UCSD-AML1 (cell line): ENCODE results near the gene RHOU.
"Not testable (repeated sequence)": the region's sequence is repeated elsewhere in the genome, so short reads cannot be mapped to it uniquely, and the experiment has no call there.

Experiments used
- DNase-seq: peaks from one replicate; lab custom pipeline; 2025; ENCODE audit not compliant: unreplicated experiment; lab: John Stamatoyannopoulos, UW

RHOU gene

GRCh38 chr1:228755800-228756199, 20.5 kb downstream of the RHOU start:
- DNase-seq, result no peak

DNA sequence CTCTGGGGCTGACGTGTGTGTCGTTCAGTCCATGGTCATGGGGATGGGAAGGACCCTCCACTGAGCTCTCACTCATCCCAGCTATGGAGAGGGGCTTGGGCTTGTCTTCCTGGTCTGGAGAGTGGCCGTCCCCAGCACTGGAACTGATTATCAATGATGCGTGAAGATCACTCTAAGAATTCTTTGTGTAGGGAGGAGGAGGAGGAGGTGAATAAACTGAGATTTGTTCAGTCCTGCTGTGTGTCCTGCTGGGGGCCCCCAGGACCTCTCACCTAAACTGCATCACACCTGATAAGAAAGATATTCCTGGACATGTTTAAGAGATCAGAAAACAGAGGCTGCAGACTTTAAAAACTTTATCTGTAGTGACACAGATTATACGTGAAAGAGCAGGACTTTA, 21.2 kb downstream of the RHOU start:
- no peak for DNase-seq

DNA sequence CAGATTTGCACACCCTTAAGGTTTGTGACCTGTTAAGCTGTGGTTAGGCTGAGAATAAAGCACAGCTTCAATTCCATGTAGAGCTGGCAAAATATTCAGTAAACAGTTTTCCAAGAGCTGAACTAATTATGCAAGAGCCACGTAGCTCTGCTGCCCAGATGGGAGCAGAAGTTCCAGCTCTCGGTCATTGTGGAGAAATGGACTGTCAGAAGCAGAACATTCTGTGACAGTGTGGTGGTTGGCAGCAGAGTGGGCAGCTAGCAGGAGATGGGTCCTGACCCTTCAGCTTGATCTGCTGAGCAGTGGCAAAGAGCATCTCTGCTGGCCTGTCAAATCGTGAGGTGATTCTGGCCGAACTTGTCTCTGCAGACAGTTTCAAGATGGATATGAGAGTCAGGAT, 23.2 kb downstream of the RHOU start:
- DNase-seq, result no peak

- no peak for DNase-seq
Measured at GRCh38 chr1:228760979-228761378, 25.7 kb downstream of the RHOU start.

DNA sequence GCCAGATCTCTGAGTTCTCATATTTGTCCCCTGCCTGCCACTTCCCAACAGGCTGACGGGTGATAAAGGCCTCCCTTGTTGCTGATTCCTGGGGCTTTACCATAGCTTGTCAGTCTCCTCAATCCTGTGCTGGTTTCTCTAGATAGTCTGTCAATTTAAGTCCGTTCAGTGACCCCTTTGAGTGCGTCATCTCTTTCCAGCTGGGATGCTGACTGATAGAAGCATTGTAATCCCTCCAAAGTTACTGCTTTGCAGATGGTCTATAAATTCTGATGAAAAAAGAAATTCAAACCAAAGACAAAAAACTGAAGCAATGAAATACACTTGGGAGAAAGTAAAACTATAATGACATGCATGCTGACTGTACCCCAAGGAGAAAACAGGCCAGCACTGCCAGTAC, 28.3 kb downstream of the RHOU start:
- no peak for DNase-seq

DNA sequence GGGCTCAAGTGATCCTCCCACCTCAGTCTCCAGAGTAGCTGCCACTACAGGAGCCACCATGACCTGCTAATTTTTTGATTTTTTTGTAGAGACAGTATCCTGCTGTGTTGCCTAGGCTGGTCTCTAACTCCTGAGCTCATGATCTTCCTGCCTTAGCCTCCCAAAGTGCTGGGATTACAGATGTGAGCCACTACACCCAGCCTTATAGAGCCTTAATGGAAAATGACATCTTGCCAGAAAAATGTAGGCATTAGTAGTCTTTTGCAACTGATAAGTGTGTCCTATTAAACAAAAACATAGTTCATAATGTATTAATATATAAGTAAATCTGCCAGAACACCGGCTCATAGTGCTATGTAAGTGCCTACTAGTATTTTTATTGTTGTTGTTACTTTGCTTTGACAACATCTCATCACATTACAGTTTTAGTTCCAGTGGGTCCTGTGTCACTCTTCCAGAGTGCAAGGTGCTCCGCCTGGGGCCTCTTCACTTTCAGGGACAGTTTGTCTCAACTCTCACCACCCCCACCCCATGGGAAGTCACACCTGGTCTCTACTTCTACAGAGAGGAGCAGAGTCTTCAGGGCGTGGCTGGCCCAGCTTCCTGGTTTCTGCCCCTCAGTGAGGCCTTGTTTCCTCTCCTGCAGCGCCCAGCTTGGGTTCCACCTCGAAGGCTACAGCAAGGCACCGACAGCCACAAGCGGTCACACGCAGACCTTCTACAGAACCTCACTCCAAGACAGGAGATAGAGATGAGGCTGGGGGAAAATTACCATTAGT, 30.1 kb downstream of the RHOU start:
- no peak for DNase-seq

GRCh38 chr1:228766788-228767187, 31.5 kb downstream of the RHOU start:
- no peak for DNase-seq

- no peak for DNase-seq
Measured at GRCh38 chr1:228767636-228768354, 32.5 kb downstream of the RHOU start.

DNA sequence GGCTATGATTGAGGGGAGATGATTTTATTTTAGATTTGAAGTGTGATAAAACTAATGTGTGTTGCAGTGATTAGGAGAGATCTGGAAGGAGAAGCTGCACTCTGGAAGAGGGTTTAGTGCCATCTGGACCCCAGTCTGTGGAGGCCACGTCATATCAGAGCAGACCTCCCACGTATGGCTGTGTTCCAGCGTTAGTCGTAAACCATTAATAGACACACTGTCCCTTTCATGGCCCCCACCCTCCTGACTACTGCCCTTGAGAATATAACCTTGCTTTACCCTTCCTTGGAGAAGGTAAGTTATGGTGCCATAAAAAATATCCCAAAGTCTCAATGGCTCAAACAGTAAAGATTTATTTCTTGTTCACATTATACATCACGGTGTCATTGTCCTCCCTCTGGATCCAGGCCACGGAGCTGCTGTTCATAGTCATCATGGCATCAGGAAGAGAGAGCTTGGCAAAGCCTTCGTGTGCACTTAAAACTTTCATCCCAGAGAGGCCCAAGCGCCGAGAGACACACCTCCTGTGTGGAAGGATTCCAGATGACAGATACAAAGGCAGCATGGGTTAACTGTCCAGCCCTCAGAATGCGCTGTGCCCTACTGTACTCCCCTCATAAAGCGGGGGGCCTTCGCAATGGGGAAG, 33.2 kb downstream of the RHOU start:
- no peak for DNase-seq

- DNase-seq, result no peak
Measured at GRCh38 chr1:228770779-228771223, 35.5 kb downstream of the RHOU start.

GRCh38 chr1:228772516-228773212, 37.4 kb downstream of the RHOU start:
- DNase-seq, result no peak

- not testable (repeated sequence) for DNase-seq
Measured at GRCh38 chr1:228775946-228776345, 40.7 kb downstream of the RHOU start.

DNA sequence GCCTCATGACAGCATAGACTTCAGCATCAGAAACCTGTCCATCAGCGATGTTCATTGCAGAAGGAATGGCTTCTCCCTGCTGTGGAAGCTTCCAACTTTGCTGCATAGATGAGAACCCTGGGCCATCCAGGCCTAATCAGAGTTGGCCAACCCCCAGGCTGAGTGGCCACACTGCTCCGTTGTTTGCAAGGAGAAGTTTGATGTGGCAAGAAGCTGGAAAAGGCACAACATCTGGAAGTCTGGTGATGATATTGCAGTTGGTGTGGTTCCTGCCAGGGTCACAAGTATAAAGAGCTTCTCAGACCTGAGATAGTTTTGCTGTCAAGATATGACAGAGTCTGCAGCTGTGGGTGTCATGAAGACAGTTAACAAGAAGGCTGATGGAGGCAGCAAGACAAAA, 41.2 kb downstream of the RHOU start:
- no peak for DNase-seq

DNA sequence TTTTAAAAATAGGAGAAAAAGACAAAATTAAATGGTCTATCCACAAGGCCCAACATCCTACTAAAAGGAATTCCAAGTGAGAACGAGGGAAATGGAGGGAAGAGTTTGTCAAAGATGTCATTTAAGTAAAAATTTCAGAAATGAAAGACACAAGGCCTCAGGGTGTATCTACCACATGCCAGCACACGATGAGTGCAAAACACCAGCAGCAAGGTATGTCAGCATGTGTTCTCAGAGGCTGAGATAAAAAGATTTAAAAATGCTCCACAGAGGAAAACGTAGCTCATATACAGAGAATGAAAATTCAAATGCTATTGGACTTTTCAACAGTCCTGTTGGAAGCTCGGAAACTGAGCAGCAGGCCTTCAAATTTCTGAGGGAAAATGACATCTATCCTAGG, 42.0 kb downstream of the RHOU start:
- DNase-seq, result no peak

- no peak for DNase-seq
Measured at GRCh38 chr1:228778026-228778425, 42.7 kb downstream of the RHOU start.

- no peak for DNase-seq
Measured at GRCh38 chr1:228778466-228778865, 43.2 kb downstream of the RHOU start.

DNA sequence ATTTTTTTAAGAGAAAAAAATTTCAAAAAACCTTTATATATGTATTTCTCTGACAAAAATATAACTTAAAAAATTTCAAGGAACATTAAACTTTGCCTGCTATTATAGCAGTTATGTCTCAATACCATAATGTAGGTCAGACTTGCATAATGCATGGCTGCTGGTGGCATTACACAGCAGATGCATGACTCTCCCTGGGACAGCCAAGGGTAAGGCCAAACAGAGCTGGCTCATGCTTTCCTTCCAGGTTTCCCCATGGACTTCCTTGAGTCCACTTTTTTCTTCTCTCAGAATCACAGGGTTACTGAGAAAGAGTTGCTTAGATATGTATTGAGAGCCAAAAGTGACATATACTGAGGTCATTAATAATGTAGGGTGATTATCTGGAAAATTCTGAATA, 43.7 kb downstream of the RHOU start:
- no peak for DNase-seq

- DNase-seq, result no peak
Measured at GRCh38 chr1:228781161-228781808, 46.0 kb downstream of the RHOU start.

DNA sequence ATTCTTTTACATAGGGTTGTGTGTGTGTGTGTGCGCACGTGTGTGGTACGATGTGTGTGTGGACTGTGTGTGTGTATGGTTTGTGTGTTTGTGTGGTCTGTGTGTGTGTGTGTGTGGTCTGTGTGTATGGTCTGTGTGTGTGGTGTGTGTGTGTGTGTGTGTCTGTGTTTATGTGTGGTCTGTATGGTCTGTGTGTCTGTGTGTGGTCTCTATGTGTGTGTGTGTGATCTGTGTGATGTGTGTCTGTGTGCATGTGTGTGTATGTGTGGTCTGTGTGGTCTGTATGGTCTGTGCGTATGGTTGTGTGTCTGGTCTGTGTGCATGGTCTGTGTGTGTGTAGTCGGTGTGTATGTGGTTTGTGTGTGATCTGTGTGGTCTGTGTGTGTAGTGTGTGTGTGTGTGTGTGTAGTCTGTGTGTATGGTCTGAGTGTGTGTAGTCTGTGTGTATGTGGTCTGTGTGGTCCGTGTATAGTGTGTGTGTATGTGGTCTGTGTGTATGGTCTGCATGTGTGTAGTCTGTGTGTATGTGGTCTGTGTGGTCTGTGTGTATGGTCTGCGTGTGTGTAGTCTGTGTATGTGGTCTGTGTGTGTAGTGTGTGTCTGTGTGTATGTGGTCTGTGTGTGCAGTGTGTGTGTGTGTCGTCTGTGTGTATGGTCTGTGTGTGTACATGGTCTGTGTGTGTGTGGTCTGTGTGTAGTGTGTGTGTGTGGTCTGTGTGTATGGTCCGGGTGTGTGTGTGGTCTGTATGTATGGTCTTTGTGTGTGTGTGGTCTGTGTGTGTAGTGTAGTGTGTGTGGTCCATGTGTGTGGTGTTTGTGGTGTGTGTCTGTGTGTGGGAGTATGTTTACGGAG, 46.8 kb downstream of the RHOU start:
- no peak for DNase-seq
